Measurements from ENCODE around the gene MT1E. TPM values are rescaled to one million over a fixed set of nuclear protein-coding genes. Genes with fewer than 3 reads are reported as not detected.
"Not testable (repeated sequence)": the region's sequence is repeated elsewhere in the genome, so short reads cannot be mapped to it uniquely, and the experiment has no call there.

Gene MT1E
- total RNA-seq, 1 experiment from 2014 or later, result 383 TPM

DNA sequence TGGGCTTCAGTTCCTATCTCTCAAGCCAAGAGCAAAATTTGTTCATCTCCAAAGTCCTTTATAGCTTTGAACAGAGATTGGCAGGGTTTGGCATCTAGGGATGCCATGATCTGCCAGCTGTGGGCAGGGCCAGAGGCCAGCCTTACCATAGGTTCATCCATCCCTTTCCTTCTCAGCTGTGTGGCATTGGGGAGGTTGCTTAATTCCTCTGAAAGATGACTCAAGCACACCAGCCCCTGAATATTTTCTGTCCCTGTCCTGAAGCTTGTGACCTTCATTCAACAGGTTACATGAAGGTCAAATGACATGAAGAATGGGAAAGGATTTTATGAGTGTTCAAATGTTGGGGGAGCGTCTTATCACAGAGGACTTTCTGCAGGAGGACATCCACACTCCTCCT lies 38.9 kb downstream of the MT1E start:
- Histone ChIP-seq H3K27me3 (ENCODE audit: insufficient read depth, low read length) (no peaks in the 10 kb centered on the region), H3K27ac (ENCODE audit: low read depth, low read length) (no peak overlapping the region), H3K9me2 (ENCODE audit: insufficient read depth) (no peaks in the 10 kb centered on the region), H3K36me3 (ENCODE audit: control insufficient read depth in 1 of 2, insufficient read depth in 2 of 2, low read length in 2 of 2) (no peaks in the 10 kb centered on the region), H3K9ac (ENCODE audit: low read length) (no peak overlapping the region), H2AFZ (ENCODE audit: low read depth, low read length, poor library complexity, severe bottlenecking) (no peak overlapping the region), H4K20me1 (ENCODE audit: insufficient read depth) (no peaks in the 10 kb centered on the region), H3K9me3 (ENCODE audit: control insufficient read depth in 1 of 2, insufficient read depth in 1 of 2, low read depth in 1 of 2, low read length in 2 of 2) (no peaks in the 10 kb centered on the region), H3K4me2 (ENCODE audit: low read length) (no peak overlapping the region), H3K4me3 (replicated peaks in 1 of 2; ENCODE audit: low read depth in 1 of 2, low read length in 2 of 2) (no peak overlapping the region), H3K4me1 (ENCODE audit: control insufficient read depth in 1 of 2, insufficient read depth in 2 of 2, low read length in 2 of 2) (0 out of 4 replicates have a peak, but pooled peaks cover 0 to 2% of the 10 kb centered on the region in 2 experiments), H3K79me2 (ENCODE audit: insufficient read depth, low read length) (no peaks in the 10 kb centered on the region)
- RAD21 ChIA-PET (ENCODE audit: low non-redundant PET in 1 of 2, low total read pairs in 2 of 2, uncharacterized antibody in 2 of 2, unreplicated experiment in 2 of 2), result no interaction called here
- CTCF ChIA-PET, result no interaction called here
- intact Hi-C loops (cut with micrococcal nuclease), result no loop called here
- DNase-seq (ENCODE audit: low read depth, low spot score), result no peak
- TF ChIP-seq ZNF274 (IDR thresholded peaks at IDR 0.05; ENCODE audit: low read depth, low read length) (no peak), JUND (IDR thresholded peaks at IDR 0.05) (no peak), ZFX (IDR thresholded peaks at IDR 0.05) (no peak), CEBPB (IDR thresholded peaks at IDR 0.05; ENCODE audit: low read depth) (no peak)
- TF ChIP-seq, protein P1, sequence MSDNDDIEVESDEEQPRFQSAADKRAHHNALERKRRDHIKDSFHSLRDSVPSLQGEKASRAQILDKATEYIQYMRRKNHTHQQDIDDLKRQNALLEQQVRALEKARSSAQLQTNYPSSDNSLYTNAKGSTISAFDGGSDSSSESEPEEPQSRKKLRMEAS (IDR thresholded peaks at IDR 0.05), result no peak
- POLR2A ChIA-PET, result no interaction called here
- ATAC-seq, result no peak
- BruUV-seq (replicated peaks), result no TSS peak

- H3K27me3 ChIP-seq (ENCODE audit: insufficient read depth, low read length); H3K36me3 ChIP-seq (ENCODE audit: control insufficient read depth in 1 of 2, insufficient read depth in 2 of 2, low read length in 2 of 2); BruUV-seq (replicated peaks); RAD21 ChIA-PET (ENCODE audit: low non-redundant PET in 1 of 2, low total read pairs in 2 of 2, uncharacterized antibody in 2 of 2, unreplicated experiment in 2 of 2); DNase-seq (ENCODE audit: low read depth, low spot score); H2AFZ ChIP-seq (ENCODE audit: low read depth, low read length, poor library complexity, severe bottlenecking); H3K27ac ChIP-seq (ENCODE audit: low read depth, low read length); CTCF ChIA-PET; ATAC-seq; H4K20me1 ChIP-seq (ENCODE audit: insufficient read depth); H3K9me2 ChIP-seq (ENCODE audit: insufficient read depth); H3K79me2 ChIP-seq (ENCODE audit: insufficient read depth, low read length); H3K9ac ChIP-seq (ENCODE audit: low read length); H3K4me1 ChIP-seq (ENCODE audit: control insufficient read depth in 1 of 2, insufficient read depth in 2 of 2, low read length in 2 of 2); H3K4me2 ChIP-seq (ENCODE audit: low read length); intact Hi-C loops (cut with micrococcal nuclease); H3K9me3 ChIP-seq (ENCODE audit: control insufficient read depth in 1 of 2, insufficient read depth in 1 of 2, low read depth in 1 of 2, low read length in 2 of 2); H3K4me3 ChIP-seq (replicated peaks in 1 of 2; ENCODE audit: low read depth in 1 of 2, low read length in 2 of 2); POLR2A ChIA-PET: not testable (repeated sequence)
These were observed 40.0 kb downstream of the MT1E start for GRCh38 chr16:56665286-56666261.
